UCSD-AML1 (cell line): ENCODE data around the gene SPTB.

Experiments
- DNase-seq: peaks from one replicate; lab custom pipeline; 2025; ENCODE audit not compliant: unreplicated experiment; lab: John Stamatoyannopoulos, UW

Gene SPTB

DNA sequence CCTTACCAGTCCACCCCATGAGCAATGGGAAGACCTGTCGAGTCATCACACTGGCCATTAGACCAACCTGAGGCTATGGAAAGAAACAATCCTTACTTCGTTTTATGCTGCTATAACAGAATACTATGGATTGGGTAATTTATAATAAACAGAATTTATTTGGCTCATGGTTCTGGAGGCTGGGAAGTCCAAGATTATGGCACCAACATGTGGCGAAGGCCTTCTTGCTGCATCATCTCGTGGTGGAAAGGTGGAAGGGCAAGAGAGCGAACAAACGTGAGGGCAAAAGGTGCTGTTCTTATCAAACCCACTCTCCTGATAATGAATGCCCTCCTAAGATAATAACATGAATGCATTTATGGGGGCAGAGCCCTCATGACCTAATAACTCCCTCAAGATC lies 9.6 kb upstream of the SPTB start:
- no peak for DNase-seq

GRCh38 chr14:64885559-64885958 lies 5.9 kb upstream of the SPTB start:
- DNase-seq: no peak

GRCh38 chr14:64880221-64881121 lies 764 bp upstream of the SPTB start:
- peak; percentile 18 for DNase-seq

DNA sequence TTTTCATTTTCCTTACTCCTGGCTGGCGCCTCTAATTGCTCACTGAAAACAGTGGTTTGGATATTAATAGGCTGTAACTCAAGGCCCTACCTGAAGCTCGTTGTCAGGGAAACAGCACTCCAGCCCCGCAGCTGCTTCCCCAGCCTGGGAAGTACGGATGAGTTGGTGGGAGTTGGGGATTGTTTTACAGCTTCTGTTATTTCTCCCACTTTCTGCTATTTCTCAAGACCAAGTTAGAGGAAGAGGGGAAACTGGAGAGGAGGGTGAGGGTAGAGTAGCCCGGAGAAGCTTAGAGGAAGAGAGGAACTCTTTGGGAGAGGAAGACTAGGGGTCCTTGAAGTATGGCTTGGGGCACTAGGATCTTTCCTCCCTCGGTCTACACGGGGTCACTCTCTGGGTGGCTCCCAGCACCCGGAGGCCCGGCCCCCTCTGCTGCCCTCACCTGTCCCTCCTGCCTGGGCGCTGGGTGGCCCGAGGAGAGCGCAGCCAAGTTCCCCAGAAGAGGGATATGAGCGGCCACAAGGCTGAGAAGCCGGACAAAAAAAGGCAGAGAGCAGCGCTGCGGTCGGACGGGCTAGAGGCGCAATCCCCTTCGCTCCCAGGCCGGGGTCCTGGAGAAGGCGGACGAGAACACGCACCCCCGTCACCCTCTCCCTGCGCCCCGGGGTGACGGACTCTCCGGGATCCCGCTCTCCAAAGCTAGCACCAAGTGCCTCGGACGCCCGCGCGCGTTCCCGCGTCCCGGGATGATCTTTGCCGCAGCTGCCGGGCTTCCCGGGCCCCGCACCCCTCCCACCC lies 671 bp downstream of the SPTB start:
- no peak for DNase-seq

- DNase-seq: no peak
These were observed 1.9 kb downstream of the SPTB start for GRCh38 chr14:64877846-64878245.

- DNase-seq: no peak
These were observed 4.4 kb downstream of the SPTB start for GRCh38 chr14:64875350-64875749.

GRCh38 chr14:64873506-64874219 lies 6.0 kb downstream of the SPTB start:
- DNase-seq: no peak

DNA sequence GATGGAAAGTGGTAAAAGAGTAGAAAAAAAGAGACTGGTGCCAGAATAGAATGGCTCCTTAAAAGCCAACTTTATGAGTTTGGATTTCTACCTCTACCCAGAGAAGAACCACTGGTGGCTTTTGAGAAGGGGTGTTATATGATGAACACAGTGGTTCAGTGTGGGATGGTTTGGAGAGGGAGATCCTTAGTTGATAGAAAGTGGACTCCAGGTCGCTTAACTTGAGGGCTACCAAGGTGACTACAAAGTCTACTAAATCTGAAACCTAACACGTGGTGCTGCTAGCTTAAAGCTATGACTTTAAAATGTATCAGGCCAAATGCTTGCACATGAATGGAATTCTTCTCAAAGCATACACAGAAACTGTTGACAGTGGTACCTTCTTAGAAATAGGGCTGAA lies 8.4 kb downstream of the SPTB start:
- DNase-seq: no peak

GRCh38 chr14:64870160-64870559 lies 9.5 kb downstream of the SPTB start:
- no peak for DNase-seq

GRCh38 chr14:64868841-64869240 lies 10.9 kb downstream of the SPTB start:
- DNase-seq: no peak

DNA sequence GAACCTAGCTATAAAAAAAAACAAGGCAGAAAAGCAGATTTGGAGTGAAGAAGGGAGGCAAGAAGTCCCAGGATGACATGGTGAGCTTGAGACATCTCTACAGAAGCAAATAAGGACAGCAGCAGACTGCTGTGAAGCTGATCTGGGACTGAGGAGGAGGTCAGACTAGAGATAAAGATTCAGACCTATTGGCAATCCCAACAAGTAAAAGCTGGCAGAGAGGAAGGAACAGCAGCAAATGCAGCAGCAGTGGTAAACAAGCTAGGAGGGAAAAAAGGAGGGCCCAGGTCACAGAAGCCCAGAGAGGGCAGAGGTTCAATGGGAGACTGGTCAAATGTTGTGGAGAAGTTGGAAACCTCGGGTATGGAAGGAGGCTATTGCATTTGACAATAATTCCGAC lies 11.3 kb downstream of the SPTB start:
- DNase-seq: no peak

DNA sequence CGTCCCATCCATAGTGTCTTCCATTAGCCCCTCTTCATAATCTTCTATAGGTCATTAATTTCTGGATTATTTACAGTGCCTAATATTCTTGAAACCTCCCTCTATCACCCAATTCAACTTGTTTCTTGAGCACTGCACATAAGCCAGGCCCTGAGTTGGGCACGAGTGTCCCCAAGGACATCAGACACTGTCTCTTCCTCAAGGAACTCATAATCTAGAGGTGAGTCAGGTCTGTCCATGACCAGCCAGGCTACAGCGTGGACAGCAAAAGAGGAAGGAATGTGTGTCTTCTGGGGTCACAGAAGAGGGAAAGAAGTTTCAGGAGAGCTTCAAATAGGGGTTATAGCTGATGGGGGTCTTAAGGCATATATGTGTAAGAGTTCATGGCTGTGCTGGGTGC lies 12.5 kb downstream of the SPTB start:
- DNase-seq: no peak

GRCh38 chr14:64865992-64866391 lies 13.7 kb downstream of the SPTB start:
- DNase-seq: no peak

GRCh38 chr14:64865109-64865508 lies 14.6 kb downstream of the SPTB start:
- DNase-seq: no peak

- DNase-seq: no peak
These were observed 15.4 kb downstream of the SPTB start for GRCh38 chr14:64864258-64864657.

GRCh38 chr14:64861916-64862315 lies 17.8 kb downstream of the SPTB start:
- DNase-seq: no peak

DNA sequence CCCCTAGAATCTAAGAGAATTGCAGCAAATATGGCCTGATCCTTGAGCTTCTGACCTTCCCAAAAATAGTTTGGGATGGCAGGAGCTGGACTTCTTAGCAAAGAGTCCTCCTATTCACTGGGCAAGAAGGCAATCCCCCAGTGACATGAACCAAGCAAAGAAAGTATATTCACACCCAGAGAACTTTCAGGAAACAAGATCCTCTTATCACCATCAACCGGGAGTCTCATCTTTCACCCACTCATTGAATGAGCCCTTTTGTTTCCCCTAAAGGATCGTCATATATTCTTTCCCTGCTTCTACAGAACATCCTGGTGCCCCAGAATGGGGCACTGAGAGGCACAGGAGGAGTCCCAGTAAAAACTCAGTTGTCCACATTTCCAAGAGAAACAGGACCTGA lies 19.7 kb downstream of the SPTB start:
- DNase-seq: no peak

- no peak for DNase-seq
These were observed 21.5 kb downstream of the SPTB start for GRCh38 chr14:64857979-64858744.

GRCh38 chr14:64856529-64857445 lies 22.9 kb downstream of the SPTB start:
- DNase-seq: no peak
